Neural cell (in vitro differentiated cells): ENCODE measurements around the gene CACNA1I. TPM values are rescaled to one million over a fixed set of nuclear protein-coding genes. Genes with fewer than 3 reads are reported as not detected.

Experiments
- H2AFZ ChIP-seq: fragments of 200-600, 300-800 bp; sonication (generic), shearing (Covaris generic); 2 replicates; pipeline ENCODE4 v1.6.0; 2014; ENCODE audit warnings: low read depth, mild to moderate bottlenecking, antibody characterized with exemption, low read length, moderate library complexity
- H3F3A ChIP-seq: fragments of 200-600 bp; shearing (Covaris generic); 2 replicates; pipeline ENCODE4 v1.6.1; 2016; ENCODE audit warnings: mild to moderate bottlenecking, moderate library complexity, mixed read lengths, antibody characterized with exemption, low read length; ENCODE audit not compliant: insufficient read depth, poor library complexity, severe bottlenecking
- H3K27ac ChIP-seq: fragments of 200-600, 300-800 bp; sonication (generic), shearing (Covaris generic); 2 replicates; pipeline ENCODE4 v1.5.1; 2014; ENCODE audit warnings: mild to moderate bottlenecking, low read length, moderate library complexity
- H3K27me3 ChIP-seq: fragments of 300-800, 200-600 bp; sonication (generic), shearing (Covaris generic); 2 replicates; pipeline ENCODE4 v1.6.0; 2014; ENCODE audit warnings: mild to moderate bottlenecking, low read depth, low read length, moderate library complexity; ENCODE audit not compliant: insufficient read depth
- H3K36me3 ChIP-seq: fragments of 300-800, 200-600 bp; sonication (generic), shearing (Covaris generic); 2 replicates; pipeline ENCODE4 v1.5.1; 2014; ENCODE audit warnings: mild to moderate bottlenecking, antibody characterized with exemption, low read length, moderate library complexity; ENCODE audit not compliant: insufficient read depth
- H3K4me2 ChIP-seq: fragments of 300-800, 200-600 bp; sonication (generic), shearing (Covaris generic); 2 replicates; pipeline ENCODE4 v1.6.0; 2014; ENCODE audit warnings: mild to moderate bottlenecking, low read length
- H3K4me3 ChIP-seq: fragments of 300-800, 200-600 bp; sonication (generic), shearing (Covaris generic); 2 replicates; pipeline ENCODE4 v1.5.1; 2014; ENCODE audit warnings: mild to moderate bottlenecking, low read length, moderate library complexity
- H3K79me2 ChIP-seq: fragments of 200-600 bp; shearing (Covaris generic); replicated peaks from 2 replicates; pipeline ENCODE4 v1.6.0; 2014; ENCODE audit warnings: mild to moderate bottlenecking, low read length, moderate library complexity; ENCODE audit not compliant: insufficient read depth
- H3K9ac ChIP-seq: fragments of 300-800, 200-600 bp; sonication (generic), shearing (Covaris generic); 2 replicates; pipeline ENCODE4 v1.6.1; 2016; ENCODE audit warnings: mild to moderate bottlenecking, low read length, mixed read lengths
- H3K9me2 ChIP-seq: fragments of 200-600 bp; shearing (Covaris generic); 2 replicates; pipeline ENCODE4 v1.6.1; 2016; ENCODE audit warnings: mild to moderate bottlenecking, low read length, mixed read lengths; ENCODE audit not compliant: insufficient read depth
- H3K9me3 ChIP-seq: fragments of 200-600, 300-800 bp; sonication (generic), shearing (Covaris generic); 2 replicates; pipeline ENCODE4 v1.6.1; 2016; ENCODE audit warnings: mild to moderate bottlenecking, mixed run types, low read length, moderate library complexity, mixed read lengths
- H4K20me1 ChIP-seq: fragments of 200-600 bp; shearing (Covaris generic); 2 replicates; pipeline ENCODE4 v1.6.1; 2016; ENCODE audit warnings: mild to moderate bottlenecking, mixed run types; ENCODE audit not compliant: insufficient read depth
- CTCF ChIP-seq: fragments of 450-650 bp; IDR thresholded peaks from 2 replicates; pipeline ENCODE4 v1.5.1; 2014; ENCODE audit warnings: antibody characterized with exemption, mild to moderate bottlenecking, moderate library complexity; ENCODE audit not compliant: poor library complexity, severe bottlenecking
- EP300 ChIP-seq: fragments of 450-650 bp; conservative IDR thresholded peaks from 2 replicates; pipeline ENCODE4 v1.6.1; 2014; ENCODE audit warnings: antibody characterized with exemption, mild to moderate bottlenecking, moderate library complexity; ENCODE audit not compliant: poor library complexity, severe bottlenecking
- EZH2 ChIP-seq: fragments of 200-600, 300-800 bp; shearing (Covaris generic), sonication (generic); IDR thresholded peaks from 2 replicates; pipeline ENCODE4 v1.6.1; 2014; ENCODE audit warnings: antibody characterized with exemption, low read length, borderline replicate concordance, mild to moderate bottlenecking; ENCODE audit not compliant: insufficient read depth, poor library complexity, severe bottlenecking
- MXI1 ChIP-seq: fragments of 450-650 bp; conservative IDR thresholded peaks from 2 replicates; pipeline ENCODE4 v1.6.1; 2014; ENCODE audit warnings: antibody characterized with exemption, mild to moderate bottlenecking; ENCODE audit not compliant: poor library complexity, severe bottlenecking
- POLR2AphosphoS5 ChIP-seq: IDR thresholded peaks from 2 replicates; pipeline ENCODE4 v1.6.1; 2012
- RAD21 ChIP-seq: fragments of 450-650 bp; conservative IDR thresholded peaks from 2 replicates; pipeline ENCODE4 v1.6.1; 2014; ENCODE audit warnings: antibody characterized with exemption, mild to moderate bottlenecking, moderate library complexity
- REST ChIP-seq: IDR thresholded peaks from 2 replicates; pipeline ENCODE4 v1.6.1; 2012; ENCODE audit warnings: borderline replicate concordance
- SMC3 ChIP-seq: fragments of 450-650 bp; conservative IDR thresholded peaks from 2 replicates; pipeline ENCODE4 v1.6.1; 2014; ENCODE audit warnings: antibody characterized with exemption, mild to moderate bottlenecking, moderate library complexity; ENCODE audit not compliant: poor library complexity
- TAF1 ChIP-seq: IDR thresholded peaks from 2 replicates; pipeline ENCODE4 v1.6.1; 2012; ENCODE audit warnings: low read depth
- polyA plus RNA-seq: library from polyadenylated mRNA; depleted of rRNA; stranded (reverse); fragments of >200 nt; gene quantifications from 2 replicates; pipeline ENCODE4 v1.2.3, GENCODE V29; 2014

The CACNA1I gene
- polyA plus RNA-seq, 1 donor from 2014 or later, result 1.9 TPM

GRCh38 chr22:39624501-39624821, 53.9 kb downstream of the CACNA1I start:
- Histone ChIP-seq H3F3A (no peaks in the 10 kb centered on the region), H3K4me2 (no peak overlapping the region), H4K20me1 (no peaks in the 10 kb centered on the region), H3K36me3 (no peaks in the 10 kb centered on the region), H3K4me3 (no peak overlapping the region), H3K9me2 (no peaks in the 10 kb centered on the region), H3K9me3 (no peaks in the 10 kb centered on the region), H3K27ac (no peak overlapping the region), H3K79me2 (no peaks in the 10 kb centered on the region), H2AFZ (no peak overlapping the region), H3K9ac (no peak overlapping the region), H3K27me3 (no peaks in the 10 kb centered on the region)
- TF ChIP-seq EP300 (no peak), SMC3 (no peak), RAD21 (no peak), MXI1 (no peak), EZH2 (no peak), TAF1 (no peak), POLR2AphosphoS5 (no peak), CTCF (no peak), REST (no peak)

- Histone ChIP-seq H3K9me2 (no peaks in the 10 kb centered on the region), H3K9me3 (no peaks in the 10 kb centered on the region), H3K4me2 (no peak overlapping the region), H3K79me2 (no peaks in the 10 kb centered on the region), H3K27me3 (no peaks in the 10 kb centered on the region), H4K20me1 (no peaks in the 10 kb centered on the region), H3K27ac (no peak overlapping the region), H3K9ac (no peak overlapping the region), H2AFZ (no peak overlapping the region), H3K36me3 (no peaks in the 10 kb centered on the region), H3F3A (no peaks in the 10 kb centered on the region), H3K4me3 (no peak overlapping the region)
- TF ChIP-seq REST, result no peak
- no peak for TF ChIP-seq SMC3
- no peak for TF ChIP-seq EZH2
- no peak for TF ChIP-seq TAF1
- no peak for TF ChIP-seq CTCF
- TF ChIP-seq POLR2AphosphoS5, result no peak
- no peak for TF ChIP-seq RAD21
- TF ChIP-seq EP300, result no peak
- no peak for TF ChIP-seq MXI1
Observed at GRCh38 chr22:39625569-39626537, 55.3 kb downstream of the CACNA1I start.
